ENCODE measurements around the gene TECPR2.

DNA sequence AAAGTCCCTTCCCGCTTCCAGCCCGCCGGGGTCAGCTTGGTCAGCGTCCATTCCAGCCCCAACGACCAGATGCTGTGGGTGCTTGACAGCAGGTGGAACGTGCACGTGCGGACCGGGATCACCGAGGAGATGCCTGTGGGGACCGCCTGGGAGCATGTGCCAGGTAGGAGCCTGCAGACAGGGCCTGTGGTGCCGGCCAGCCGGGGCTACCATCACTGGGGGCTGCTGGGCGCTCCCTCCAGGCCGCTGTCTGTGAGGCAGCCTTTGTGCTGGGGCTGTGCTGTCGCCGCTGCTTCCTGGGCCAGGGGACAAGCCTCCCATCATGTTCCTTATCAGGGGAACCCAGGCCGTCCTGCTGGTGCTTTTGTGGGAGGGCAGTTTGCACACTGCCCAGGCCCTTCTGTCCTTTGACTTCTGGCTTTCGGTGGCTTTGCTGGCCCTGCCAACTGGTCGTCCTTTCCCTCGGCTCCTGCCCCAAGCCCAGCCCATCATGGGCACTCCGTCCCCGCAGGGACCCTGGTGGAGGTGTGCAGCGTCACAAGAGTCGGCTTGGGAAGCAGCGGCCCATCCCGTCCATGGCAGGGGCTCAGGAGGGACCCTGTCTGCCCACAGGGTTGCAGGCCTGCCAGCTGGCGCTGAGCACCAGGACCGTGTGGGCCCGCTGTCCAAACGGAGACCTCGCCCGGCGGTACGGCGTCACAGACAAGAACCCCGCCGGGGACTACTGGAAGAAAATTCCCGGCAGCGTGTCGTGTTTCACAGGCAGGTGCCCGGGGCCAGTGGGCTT is 134.4 kb downstream of the TECPR2 start:
- peak; percentile 30 for TF ChIP-seq POLR2A (IDR thresholded peaks at IDR 0.05; ENCODE audit: low read length)
- TF ChIP-seq GATA1 (IDR thresholded peaks at IDR 0.05; ENCODE audit: low read depth, low read length): peak; percentile 29

All from erythroblast (primary cell).